Kidney (tissue), 22 donors: ENCODE data around the gene CRLF3. TPM values are rescaled to one million over a fixed set of nuclear protein-coding genes. Genes with fewer than 3 reads are reported as not detected.

Experiments
- DNase-seq, 5 donors: peaks; one replicate each; pipeline ENCODE4 v3.0.0-alpha.2; 2013 to 2020
- FAIRE-seq: peaks from 2 replicates; lab custom pipeline; 2012; peaks lifted over from hg19 to GRCh38; lab: Jason Lieb, UNC
- H3K27ac ChIP-seq, 2 donors: one replicate each; pipeline ENCODE4 v1.7.0; 2013; ENCODE audit warnings: low read depth in 2 of 2, low read length in 2 of 2, inconsistent platforms in 1 of 2
- H3K27me3 ChIP-seq: one replicate; pipeline ENCODE4 v1.7.1; 2013; ENCODE audit warnings: low read length, inconsistent platforms; ENCODE audit not compliant: control insufficient read depth, insufficient read depth
- H3K36me3 ChIP-seq, 3 donors: one replicate each; pipeline versions ENCODE4 v1.7.0 to v1.7.1; 2013; ENCODE audit warnings: low read length in 3 of 3, control low read depth in 1 of 3, inconsistent platforms in 1 of 3; ENCODE audit not compliant: insufficient read depth in 3 of 3, control insufficient read depth in 2 of 3
- H3K4me1 ChIP-seq, 3 donors: one replicate each; pipeline versions ENCODE4 v1.7.0 to v1.7.1; 2013; ENCODE audit warnings: low read length in 3 of 3, inconsistent platforms in 1 of 3, low read depth in 1 of 3; ENCODE audit not compliant: control insufficient read depth in 2 of 3, insufficient read depth in 2 of 3
- H3K4me3 ChIP-seq, 3 donors: one replicate each; pipeline versions ENCODE4 v1.7.0 to v1.8.1; 2013; ENCODE audit warnings: low read length in 3 of 3, control low read depth in 1 of 3, inconsistent platforms in 1 of 3
- H3K9ac ChIP-seq, 3 donors: one replicate each; pipeline versions ENCODE4 v1.7.0 to v1.7.1; 2013; ENCODE audit warnings: low read length in 3 of 3, control low read depth in 1 of 3, inconsistent platforms in 1 of 3
- H3K9me3 ChIP-seq, 3 donors: one replicate each; pipeline versions ENCODE4 v1.7.0 to v1.7.1; 2013; ENCODE audit warnings: low read length in 3 of 3, control low read depth in 1 of 3, inconsistent platforms in 1 of 3; ENCODE audit not compliant: control insufficient read depth in 2 of 3, insufficient read depth in 1 of 3
- CTCF ChIP-seq: IDR thresholded peaks from 3 replicates; pipeline ENCODE4 v1.5.1; 2012; ENCODE audit warnings: mild to moderate bottlenecking, moderate library complexity, borderline replicate concordance; ENCODE audit not compliant: insufficient read depth; ENCODE audit errors: extremely low read depth
- intact Hi-C: fragments of 100-400 bp; cut with DNase I; formaldehyde crosslinking; loops from one replicate; pipeline ENCODE4 v1.11.1; 2022
- long read RNA-seq, 10 donors: library from polyadenylated mRNA in 1 of 10; unstranded in 1 of 10; transcript quantifications; one replicate each; pipeline ENCODE4 v2.0.0 and lab custom pipeline, GENCODE V29; 2021 to 2026
- polyA plus RNA-seq: library from polyadenylated mRNA; stranded (reverse); fragments of 350-450 nt; fragmentation: Illumina TruSeq; extraction: RNeasy Lipid Tissue Mini Kit (QIAGEN cat#74804); gene quantifications from one replicate; pipeline ENCODE4 v1.2.3, GENCODE V29; 2014; ENCODE audit warnings: low read depth, low replicate concordance; ENCODE audit not compliant: insufficient read depth
- total RNA-seq: library from RNA; stranded (reverse); fragmentation: NEBNext Ultra II Directional; extraction: Animal tissue kit (Norgen Biotek cat#: 25700); gene quantifications from one replicate; pipeline ENCODE4 v1.2.1, GENCODE V29; 2021
- donor health status: control.
- donor health status: control.
- donor health status: control.
- donor health status: control.
- donor health status: control.
- donor health status: DM: yes; HTN: yes; CAD: no.
- donor health status: Normal renal cell carcinoma (clear cell type).

Gene CRLF3
- total RNA-seq, result 12.9 TPM
- 3.4 TPM for polyA plus RNA-seq
- long read RNA-seq, donor 1, result 0 reads
- long read RNA-seq, donor 2, partial matches to known transcripts, result 0 of 3 reads
- long read RNA-seq, donor 2, other reads (novel, unspliced or antisense), result 0 of 3 reads
- long read RNA-seq, donor 3, partial matches to known transcripts, result 0 of 1 reads
- long read RNA-seq, donor 3, other reads (novel, unspliced or antisense), result 0 of 1 reads
- long read RNA-seq, donor 4, partial matches to known transcripts, result 7 of 7 reads
- long read RNA-seq, donor 4, other reads (novel, unspliced or antisense), result 0 of 7 reads
- long read RNA-seq, donor 5, result 0 reads
- long read RNA-seq, donor 6, partial matches to known transcripts, result 5 of 5 reads
- long read RNA-seq, donor 6, other reads (novel, unspliced or antisense), result 0 of 5 reads
- long read RNA-seq, donor 7, transcript CRLF3-201 (8 exons, 2,957 nt), result major isoform, 6 of 25 reads
- long read RNA-seq, donor 7, partial matches to known transcripts, result 1 of 25 reads
- long read RNA-seq, donor 7, other reads (novel, unspliced or antisense), result 18 of 25 reads
- long read RNA-seq, donor 8, partial matches to known transcripts, result 14 of 16 reads
- long read RNA-seq, donor 8, other reads (novel, unspliced or antisense), result 0 of 16 reads
- long read RNA-seq, donor 9, result 0 reads
- long read RNA-seq, donor 10, partial matches to known transcripts, result 5 of 6 reads
- long read RNA-seq, donor 10, other reads (novel, unspliced or antisense), result 0 of 6 reads

- Histone ChIP-seq H3K9me3 (no peaks in the 10 kb centered on the region), H3K36me3 (no peaks in the 10 kb centered on the region), H3K4me3 (peak within 1 kb of the TSS; percentile 82 to 88 (median 85)), H3K9ac (peak within 1 kb of the TSS; percentile 83 to 86 (median 84)), H3K4me1 (no peaks in the 10 kb centered on the region), H3K27ac (peak within 1 kb of the TSS; percentile 69 to 82), H3K27me3 (no peaks in the 10 kb centered on the region)
- TF ChIP-seq CTCF, result peak; percentile 42
- intact Hi-C loops, result no loop called here
- DNase-seq (peak; percentile 93 to 97 (median 96)), FAIRE-seq (no peak)
Measured at GRCh38 chr17:30824356-30825145, at the start of gene CRLF3. Gene CRLF3, minus strand, starts transcription at chr17:30824692. Its CDS starts 41 bp downstream, at chr17:30824651.

GRCh38 chr17:30869005-30869404, 44.5 kb upstream of the CRLF3 start:
- DNase-seq (no peak), FAIRE-seq (no peak)
- TF ChIP-seq CTCF, result no peak
- Histone ChIP-seq H3K4me3 (no peak overlapping the region), H3K4me1 (no peaks in the 10 kb centered on the region), H3K27me3 (no peaks in the 10 kb centered on the region), H3K9ac (no peak overlapping the region), H3K9me3 (no peaks in the 10 kb centered on the region), H3K36me3 (peaks cover 0 to 2% (median 0%) of the 10 kb centered on the region in 3 donors), H3K27ac (no peak overlapping the region)
- intact Hi-C loops, result no loop called here

- no peaks in the 10 kb centered on the region for H3K9me3 ChIP-seq
- FAIRE-seq (no peak), DNase-seq (no peak)
- H3K27me3 ChIP-seq, result no peaks in the 10 kb centered on the region
- no peak overlapping the region for H3K4me3 ChIP-seq
- no peak for TF ChIP-seq CTCF
- H3K4me1 ChIP-seq, result no peaks in the 10 kb centered on the region
- intact Hi-C loops, result no loop called here
- no peak overlapping the region for H3K27ac ChIP-seq
- no peak overlapping the region for H3K9ac ChIP-seq
- peaks cover 0 to 2% (median 0%) of the 10 kb centered on the region in 3 donors for H3K36me3 ChIP-seq
Measured at GRCh38 chr17:30864636-30865035, 40.1 kb upstream of the CRLF3 start.
